ENCODE data around the gene FAM120B. TPM values are rescaled to one million over a fixed set of nuclear protein-coding genes. Genes with fewer than 3 reads are reported as not detected.

Gene FAM120B
- total and polyA plus RNA-seq, 2 experiments from 2014 or later: 17.1 to 29.1 TPM

DNA sequence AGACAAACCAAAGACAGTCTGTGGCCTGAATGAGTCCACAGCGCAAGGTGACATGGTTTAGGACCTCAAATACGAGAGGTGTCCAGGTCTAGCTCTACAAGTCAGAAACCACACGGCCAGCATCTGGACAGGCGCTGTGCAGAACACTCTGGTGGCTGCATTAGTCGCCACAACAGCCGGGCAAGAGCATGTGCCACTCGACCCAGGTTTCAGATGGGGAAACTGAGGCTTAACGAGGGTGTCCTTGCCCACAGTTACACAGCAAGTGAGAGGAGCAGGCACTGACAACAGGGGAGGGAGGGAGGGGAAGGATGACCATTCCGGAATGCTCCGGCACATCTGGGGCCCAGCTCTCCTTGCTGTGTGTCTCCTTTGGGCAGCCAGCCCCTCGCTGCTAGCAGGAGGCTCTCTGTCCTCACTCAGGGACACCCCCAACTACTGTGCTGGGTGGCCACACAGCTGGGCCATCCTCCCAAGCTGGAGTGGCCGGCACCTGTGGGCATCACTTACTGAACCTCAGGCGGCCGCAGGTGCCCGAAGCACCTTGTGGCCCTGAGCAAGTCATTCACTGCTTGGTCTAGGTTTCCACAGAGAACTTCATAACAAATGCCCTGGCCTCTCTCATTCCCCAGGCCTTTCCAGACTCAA, 22.3 kb upstream of the FAM120B start:
- H3F3A ChIP-seq (ENCODE audit: insufficient read depth): no peaks in the 10 kb centered on the region
- no peak overlapping the region for H2AFZ ChIP-seq
- 84 to 87% methylated on average over 15 of the region's 15 CpGs for WGBS, 2 experiments (ENCODE audit: low coverage in 1 of 2, low lambda C conversion rate in 2 of 2, missing lambda C conversion rate in 2 of 2)
- no peak overlapping the region for H3K27ac ChIP-seq
- in situ Hi-C loops (cut with MboI): no loop called here
- H3K9me3 ChIP-seq (ENCODE audit: low read depth): no peaks in the 10 kb centered on the region
- no peaks in the 10 kb centered on the region for H3K36me3 ChIP-seq (ENCODE audit: low read depth)
- no peak overlapping the region for H3K4me2 ChIP-seq (ENCODE audit: unreplicated experiment)
- no peaks in the 10 kb centered on the region for H4K20me1 ChIP-seq (ENCODE audit: insufficient read depth)
- H3K79me2 ChIP-seq (ENCODE audit: insufficient read depth): no peaks in the 10 kb centered on the region
- TF ChIP-seq EZH2 (IDR thresholded peaks at IDR 0.05; ENCODE audit: insufficient read depth, poor library complexity, severe bottlenecking) (no peak), EZH2phosphoT487 (IDR thresholded peaks at IDR 0.05; ENCODE audit: insufficient read depth, low read depth) (no peak)
- DNase-seq: no peak
- H3K27me3 ChIP-seq (replicated peaks; ENCODE audit: insufficient read depth): 0 out of 2 replicates have a peak, but pooled peaks cover 3% of the 10 kb centered on the region
- H3K4me1 ChIP-seq (ENCODE audit: insufficient read depth): 0 out of 2 replicates have a peak, but pooled peaks cover 3% of the 10 kb centered on the region
- H3K4me3 ChIP-seq: no peak overlapping the region
- H3K9me2 ChIP-seq (ENCODE audit: insufficient read depth): no peaks in the 10 kb centered on the region
- H3K9ac ChIP-seq: no peak overlapping the region

DNA sequence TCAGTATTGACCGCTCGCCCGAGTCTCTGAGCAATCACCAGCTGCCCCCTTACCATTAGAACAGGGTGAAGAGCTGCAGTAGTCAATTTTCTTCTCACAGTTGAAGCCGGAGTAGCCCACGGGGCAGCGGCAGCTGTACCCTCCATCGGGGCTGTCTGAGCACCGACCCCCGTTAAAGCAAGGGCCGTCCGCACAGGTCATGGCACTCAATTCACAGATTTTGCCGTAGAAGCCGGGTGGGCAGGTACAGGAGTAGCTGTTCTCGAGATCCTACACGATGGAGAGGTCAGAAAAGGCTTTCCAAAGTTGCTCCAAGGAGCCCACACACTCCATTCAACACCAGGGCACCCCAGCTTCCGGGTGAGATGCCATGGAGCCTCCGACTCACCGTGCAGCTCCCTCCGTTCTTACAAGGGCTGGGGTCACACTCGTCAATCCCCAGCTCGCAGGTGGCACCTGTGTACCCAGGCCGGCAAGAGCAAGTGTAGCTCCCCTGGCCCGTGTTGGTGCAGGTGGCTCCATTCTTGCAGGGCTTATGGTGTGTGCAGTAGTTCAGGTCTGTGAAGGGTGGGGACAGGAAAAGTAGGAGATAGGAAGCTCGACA, 21.6 kb upstream of the FAM120B start:
- Histone ChIP-seq H2AFZ (no peak overlapping the region), H3K4me2 (ENCODE audit: unreplicated experiment) (no peak overlapping the region), H3K4me3 (no peak overlapping the region), H3K9me3 (ENCODE audit: low read depth) (no peaks in the 10 kb centered on the region), H4K20me1 (ENCODE audit: insufficient read depth) (no peaks in the 10 kb centered on the region), H3K9me2 (ENCODE audit: insufficient read depth) (no peaks in the 10 kb centered on the region), H3F3A (ENCODE audit: insufficient read depth) (no peaks in the 10 kb centered on the region), H3K9ac (no peak overlapping the region), H3K27me3 (replicated peaks; ENCODE audit: insufficient read depth) (0 out of 2 replicates have a peak, but pooled peaks cover 3% of the 10 kb centered on the region), H3K79me2 (ENCODE audit: insufficient read depth) (no peaks in the 10 kb centered on the region), H3K36me3 (ENCODE audit: low read depth) (no peaks in the 10 kb centered on the region), H3K27ac (no peak overlapping the region), H3K4me1 (ENCODE audit: insufficient read depth) (0 out of 2 replicates have a peak, but pooled peaks cover 2% of the 10 kb centered on the region)
- WGBS, 2 experiments (ENCODE audit: low coverage in 1 of 2, low lambda C conversion rate in 2 of 2, missing lambda C conversion rate in 2 of 2): 85 to 86% methylated on average over 23 to 24 of the region's 24 CpGs
- no peak for DNase-seq
- in situ Hi-C loops (cut with MboI): no loop called here
- TF ChIP-seq EZH2 (IDR thresholded peaks at IDR 0.05; ENCODE audit: insufficient read depth, poor library complexity, severe bottlenecking) (no peak), EZH2phosphoT487 (IDR thresholded peaks at IDR 0.05; ENCODE audit: insufficient read depth, low read depth) (no peak)

DNA sequence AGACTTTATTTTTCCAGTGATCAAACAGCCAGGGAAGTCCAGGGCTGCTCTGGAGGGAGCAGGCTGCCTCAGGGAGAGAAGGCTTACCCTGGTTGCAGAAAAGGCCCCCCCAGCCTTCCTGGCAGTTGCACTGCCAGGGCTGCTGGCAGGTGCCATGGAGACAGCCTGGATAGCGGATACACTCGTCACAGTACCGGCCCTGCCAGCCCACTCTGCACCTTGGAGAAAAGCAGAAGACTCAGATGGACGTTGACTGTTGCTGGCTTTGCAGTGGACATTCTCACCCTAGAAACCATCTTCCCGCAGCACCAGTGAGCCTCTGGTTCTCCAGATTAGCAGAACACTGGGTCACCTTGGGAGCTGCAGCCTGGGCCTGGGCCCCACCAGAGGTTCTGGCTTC, 21.1 kb upstream of the FAM120B start:
- no peak for DNase-seq
- H3K4me3 ChIP-seq: no peak overlapping the region
- H3K9me2 ChIP-seq (ENCODE audit: insufficient read depth): no peaks in the 10 kb centered on the region
- no peak for TF ChIP-seq EZH2phosphoT487 (IDR thresholded peaks at IDR 0.05; ENCODE audit: insufficient read depth, low read depth)
- TF ChIP-seq EZH2 (IDR thresholded peaks at IDR 0.05; ENCODE audit: insufficient read depth, poor library complexity, severe bottlenecking): no peak
- H3K36me3 ChIP-seq (ENCODE audit: low read depth): no peaks in the 10 kb centered on the region
- H3K4me2 ChIP-seq (ENCODE audit: unreplicated experiment): no peak overlapping the region
- H3K9me3 ChIP-seq (ENCODE audit: low read depth): no peaks in the 10 kb centered on the region
- no peak overlapping the region for H2AFZ ChIP-seq
- no peaks in the 10 kb centered on the region for H4K20me1 ChIP-seq (ENCODE audit: insufficient read depth)
- WGBS, 2 experiments (ENCODE audit: low coverage in 1 of 2, low lambda C conversion rate in 2 of 2, missing lambda C conversion rate in 2 of 2): 94 to 95% methylated on average over 5 of the region's 5 CpGs
- 0 out of 2 replicates have a peak, but pooled peaks cover 3% of the 10 kb centered on the region for H3K27me3 ChIP-seq (replicated peaks; ENCODE audit: insufficient read depth)
- H3K27ac ChIP-seq: no peak overlapping the region
- H3K4me1 ChIP-seq (ENCODE audit: insufficient read depth): no peaks in the 10 kb centered on the region
- no peak overlapping the region for H3K9ac ChIP-seq
- no peaks in the 10 kb centered on the region for H3K79me2 ChIP-seq (ENCODE audit: insufficient read depth)
- H3F3A ChIP-seq (ENCODE audit: insufficient read depth): no peaks in the 10 kb centered on the region
- in situ Hi-C loops (cut with MboI): no loop called here

DNA sequence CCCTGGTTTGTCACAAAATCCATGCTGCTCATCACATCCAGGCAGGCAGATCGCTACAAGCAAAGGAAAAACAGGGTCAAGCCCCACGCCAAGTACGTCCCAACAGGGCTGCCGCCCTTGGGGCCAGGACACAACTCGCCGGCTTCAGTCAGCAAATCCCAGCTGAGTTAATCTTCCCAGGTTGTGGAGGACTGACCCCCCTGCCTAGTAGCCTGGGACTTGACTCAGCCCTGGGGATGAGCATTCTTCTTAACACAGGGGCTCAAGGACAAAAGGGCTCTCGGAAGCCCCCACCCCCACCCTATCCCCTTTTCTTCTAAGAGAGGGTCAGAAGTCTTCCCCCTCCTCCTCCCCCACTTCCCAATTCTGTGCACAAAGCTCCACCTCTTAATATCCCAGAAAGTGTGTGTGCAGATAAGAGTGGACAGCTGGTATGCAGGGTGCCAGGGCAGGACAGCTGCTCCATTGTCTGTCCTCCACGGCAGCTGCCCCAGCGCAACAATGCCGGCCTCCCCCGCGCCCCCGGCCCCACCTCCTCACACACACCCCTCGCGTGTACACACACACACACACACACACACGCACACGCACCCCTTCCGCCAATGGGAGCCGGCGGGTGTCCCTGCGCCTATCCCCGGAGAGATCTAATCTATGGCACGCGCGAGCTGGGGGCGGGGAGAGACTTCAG, 20.2 kb upstream of the FAM120B start:
- Histone ChIP-seq H3K9me3 (ENCODE audit: low read depth) (no peaks in the 10 kb centered on the region), H2AFZ (no peak overlapping the region), H3K4me1 (ENCODE audit: insufficient read depth) (no peaks in the 10 kb centered on the region), H3K79me2 (ENCODE audit: insufficient read depth) (no peaks in the 10 kb centered on the region), H3F3A (ENCODE audit: insufficient read depth) (no peaks in the 10 kb centered on the region), H3K4me2 (ENCODE audit: unreplicated experiment) (no peak overlapping the region), H3K27ac (no peak overlapping the region), H3K9ac (no peak overlapping the region), H3K4me3 (no peak overlapping the region), H3K27me3 (replicated peaks; ENCODE audit: insufficient read depth) (0 out of 2 replicates have a peak, but pooled peaks cover 7% of the 10 kb centered on the region), H3K36me3 (ENCODE audit: low read depth) (no peaks in the 10 kb centered on the region), H3K9me2 (ENCODE audit: insufficient read depth) (no peaks in the 10 kb centered on the region), H4K20me1 (ENCODE audit: insufficient read depth) (no peaks in the 10 kb centered on the region)
- DNase-seq: no peak
- TF ChIP-seq EZH2 (IDR thresholded peaks at IDR 0.05; ENCODE audit: insufficient read depth, poor library complexity, severe bottlenecking): no peak
- TF ChIP-seq EZH2phosphoT487 (IDR thresholded peaks at IDR 0.05; ENCODE audit: insufficient read depth, low read depth): no peak
- in situ Hi-C loops (cut with MboI): no loop called here
- WGBS, 2 experiments (ENCODE audit: low coverage in 1 of 2, low lambda C conversion rate in 2 of 2, missing lambda C conversion rate in 2 of 2): 87 to 94% methylated on average over 22 to 26 of the region's 26 CpGs
